Endothelial cell of umbilical vein (primary cell): ENCODE data around the gene METRN. TPM values are rescaled to one million over a fixed set of nuclear protein-coding genes. Genes with fewer than 3 reads are reported as not detected.

Experiments used
- BruUV-seq: library from RNA; stranded (reverse); fragments of 400-500 nt; replicated peaks from 2 replicates; lab custom pipeline; 2021; lab: Mats Ljungman, UMichigan
- CTCF ChIA-PET: fragments of 300-600, 350-600 bp; sonication (Branson Sonifier 250); formaldehyde crosslinking; loops from one replicate; lab custom pipeline; 2021; ENCODE audit warnings: antibody characterized with exemption, inconsistent platforms; lab: Charles Lee
- POLR2A ChIA-PET: fragments of 300-600, 350-600 bp; sonication (Branson Sonifier 250); formaldehyde crosslinking; loops from one replicate; lab custom pipeline; 2021; ENCODE audit warnings: antibody characterized with exemption, inconsistent platforms; lab: Charles Lee
- DNase-seq: peaks from one replicate; pipeline ENCODE4 v3.0.0-alpha.2; 2011; ENCODE audit warnings: low read depth, low spot score
- FAIRE-seq: peaks from 2 replicates; lab custom pipeline; 2011; peaks lifted over from hg19 to GRCh38; lab: Jason Lieb, UNC
- H2AFZ ChIP-seq: 2 replicates; pipeline ENCODE4 v1.6.0; 2012; ENCODE audit warnings: low read depth, low read length, control low read depth, inconsistent platforms
- H3K27ac ChIP-seq: 2 replicates; pipeline ENCODE4 v1.5.1; 2011; ENCODE audit warnings: low read depth, mild to moderate bottlenecking, control low read depth, low read length, moderate library complexity; ENCODE audit not compliant: insufficient read depth
- H3K27me3 ChIP-seq, 2 experiments: 2 replicates each; pipeline versions ENCODE4 v1.6.0 to v1.6.1; 2011; ENCODE audit warnings: low read length in 2 of 2, mixed read lengths in 1 of 2; ENCODE audit not compliant: control insufficient read depth in 2 of 2, insufficient read depth in 2 of 2
- H3K36me3 ChIP-seq, 2 experiments: 2 replicates in 1 of 2; 3 replicates in 1 of 2; pipeline ENCODE4 v1.5.1; 2011; ENCODE audit warnings: low read length in 2 of 2, mild to moderate bottlenecking in 1 of 2, moderate library complexity in 1 of 2; ENCODE audit not compliant: control insufficient read depth in 2 of 2, insufficient read depth in 2 of 2; ENCODE audit errors: extremely low read depth in 1 of 2
- H3K4me1 ChIP-seq: 3 replicates; pipeline ENCODE4 v1.5.1; 2011; ENCODE audit warnings: mild to moderate bottlenecking, low read length; ENCODE audit not compliant: control insufficient read depth, insufficient read depth; ENCODE audit errors: extremely low read depth
- H3K4me2 ChIP-seq: 2 replicates; pipeline ENCODE4 v1.6.1; 2011; ENCODE audit warnings: low read length, control low read depth, mixed read lengths; ENCODE audit not compliant: insufficient read depth
- H3K4me3 ChIP-seq, 3 experiments: fragments of 200-600 bp in 1 of 3; sonication (generic), shearing (Covaris generic) in 1 of 3; replicated peaks in 1 of 3; 2 replicates each; pipeline ENCODE4 v1.5.1; 2011 to 2016; ENCODE audit warnings: control low read depth in 3 of 3, low read length in 3 of 3, mild to moderate bottlenecking in 2 of 3, inconsistent platforms in 1 of 3, low read depth in 1 of 3, moderate library complexity in 1 of 3; ENCODE audit not compliant: insufficient read depth in 1 of 3
- H3K79me2 ChIP-seq: 2 replicates; pipeline ENCODE4 v1.6.0; 2012; ENCODE audit warnings: low read length, inconsistent platforms; ENCODE audit not compliant: control insufficient read depth, insufficient read depth
- H3K9ac ChIP-seq: replicated peaks from 2 replicates; pipeline ENCODE3; 2011; ENCODE audit warnings: low read length, control low read depth; ENCODE audit not compliant: insufficient read depth; ENCODE audit errors: extremely low read depth
- H3K9me1 ChIP-seq: replicated peaks from 3 replicates; pipeline ENCODE4 v1.6.0; 2011; ENCODE audit warnings: mild to moderate bottlenecking, low read length; ENCODE audit not compliant: control insufficient read depth, insufficient read depth; ENCODE audit errors: extremely low read depth
- H3K9me3 ChIP-seq: replicated peaks from 2 replicates; pipeline ENCODE4 v1.5.1; 2012; ENCODE audit warnings: low read length, inconsistent platforms; ENCODE audit not compliant: control insufficient read depth, insufficient read depth
- H4K20me1 ChIP-seq: replicated peaks from 2 replicates; pipeline ENCODE3; 2011; ENCODE audit warnings: mild to moderate bottlenecking, low read length; ENCODE audit not compliant: control insufficient read depth, insufficient read depth; ENCODE audit errors: extremely low read depth
- EZH2 ChIP-seq: IDR thresholded peaks from 2 replicates; pipeline ENCODE4 v1.6.1; 2012; ENCODE audit warnings: borderline replicate concordance, low read depth, mild to moderate bottlenecking, moderate library complexity, low read length, inconsistent platforms; ENCODE audit not compliant: severe bottlenecking
- POLR2AphosphoS5 ChIP-seq: IDR thresholded peaks from 2 replicates; pipeline ENCODE4 v1.6.1; 2012; ENCODE audit warnings: low read depth, mild to moderate bottlenecking, control low read depth, low read length, moderate library complexity; ENCODE audit not compliant: insufficient read depth
- dilution Hi-C: fragments of 300-500 bp; cut with MboI; formaldehyde crosslinking; loops from one replicate; pipeline ENCODE4 v1.15.0; 2019; ENCODE audit warnings: low sequenced_read_pairs; ENCODE audit not compliant: extremely low pct_ligation_motif_present
- intact Hi-C: fragments of 100-400 bp; cut with micrococcal nuclease; formaldehyde crosslinking; loops from one replicate; pipeline ENCODE4 v1.10.0; 2022
- polyA plus RNA-seq, 4 experiments: library from polyadenylated mRNA; depleted of rRNA in 3 of 4; stranded (reverse) in 3 of 4; unstranded in 1 of 4; fragments of >200 nt; gene quantifications; 2 replicates each; pipeline versions ENCODE4 v1.2.1 to v1.2.3, GENCODE V29; 2011 to 2012; ENCODE audit warnings: missing spikeins in 1 of 4
- total RNA-seq: library from RNA; stranded (reverse); gene quantifications from 2 replicates; pipeline ENCODE4 v1.2.3, GENCODE V29; 2021

The METRN gene
- total and polyA plus RNA-seq, 2 donors (not counting 3 experiments of a cell fraction or from before 2014, with no cell fraction given), result 10.0 to 16.1 TPM

- DNase-seq (no peak), FAIRE-seq (no peak)
- intact Hi-C loops, result no loop called here
- Histone ChIP-seq H3K9me3 (no peaks in the 10 kb centered on the region), H3K4me1 (peaks cover 6% of the 10 kb centered on the region), H3K9me1 (no peaks in the 10 kb centered on the region), H3K9ac (no peak overlapping the region), H2AFZ (no peak overlapping the region), H3K27ac (no peak overlapping the region), H3K27me3 (peaks cover 32 to 34% of the 10 kb centered on the region in 2 experiments), H3K4me2 (no peak overlapping the region), H3K79me2 (no peaks in the 10 kb centered on the region), H4K20me1 (no peaks in the 10 kb centered on the region), H3K36me3 (no peaks in the 10 kb centered on the region), H3K4me3 (no peak overlapping the region)
- ChIA-PET CTCF (no interaction called here), POLR2A (no interaction called here)
- dilution Hi-C loops, result no loop called here
- TF ChIP-seq EZH2 (peak; percentile 43), POLR2AphosphoS5 (no peak)
- no TSS peak for BruUV-seq
Observed at GRCh38 chr16:693766-694165, 21.2 kb upstream of the METRN start.

GRCh38 chr16:694187-694862 lies 20.6 kb upstream of the METRN start:
- DNase-seq (no peak), FAIRE-seq (no peak)
- ChIA-PET CTCF (no interaction called here), POLR2A (no interaction called here)
- peaks cover 32 to 34% of the 10 kb centered on the region in 2 experiments for H3K27me3 ChIP-seq
- H3K9ac ChIP-seq, result no peak overlapping the region
- H3K36me3 ChIP-seq, result no peaks in the 10 kb centered on the region
- H3K79me2 ChIP-seq, result no peaks in the 10 kb centered on the region
- H3K9me3 ChIP-seq, result no peaks in the 10 kb centered on the region
- no peaks in the 10 kb centered on the region for H4K20me1 ChIP-seq
- no peak overlapping the region for H3K4me3 ChIP-seq
- BruUV-seq, result no TSS peak
- intact Hi-C loops, result no loop called here
- no peaks in the 10 kb centered on the region for H3K9me1 ChIP-seq
- no peak overlapping the region for H3K27ac ChIP-seq
- dilution Hi-C loops, result no loop called here
- no peak for TF ChIP-seq POLR2AphosphoS5
- peak; percentile 94 for TF ChIP-seq EZH2
- H2AFZ ChIP-seq, result no peak overlapping the region
- H3K4me1 ChIP-seq, result peaks cover 5% of the 10 kb centered on the region
- no peak overlapping the region for H3K4me2 ChIP-seq
